ENCODE results near the gene DNAJC10. TPM values are rescaled to one million over a fixed set of nuclear protein-coding genes. Genes with fewer than 3 reads are reported as not detected.
"Not testable (repeated sequence)": the region's sequence is repeated elsewhere in the genome, so short reads cannot be mapped to it uniquely, and the experiment has no call there.

The DNAJC10 gene
- total RNA-seq, 4 donors from 2014 or later, result 39.1 to 46.9 (median 39.5) TPM

GRCh38 chr2:182680837-182681236, 35.2 kb upstream of the DNAJC10 start:
- 65% methylated on average over 1 of the region's 1 CpG for WGBS
- DNase-seq (ENCODE audit: extremely low spot score), result no peak
- H3K4me1 ChIP-seq, result no peaks in the 10 kb centered on the region
- no peaks in the 10 kb centered on the region for H3K27me3 ChIP-seq
- TF ChIP-seq POLR2A (IDR thresholded peaks at IDR 0.05; ENCODE audit: low read depth), result no peak
- no peak for TF ChIP-seq EP300 (IDR thresholded peaks at IDR 0.05)
- no peaks in the 10 kb centered on the region for H3K36me3 ChIP-seq
- H3K27ac ChIP-seq (replicated peaks in 1 of 4), result no peak overlapping the region
- no peak overlapping the region for H3K4me3 ChIP-seq
- H3K9me3 ChIP-seq, result no peaks in the 10 kb centered on the region
- intact Hi-C loops (cut with DNase I), result no loop called here

GRCh38 chr2:182682210-182682609, 33.8 kb upstream of the DNAJC10 start:
- Histone ChIP-seq H3K4me1 (no peaks in the 10 kb centered on the region), H3K27me3 (no peaks in the 10 kb centered on the region), H3K9me3 (peaks cover 0 to 7% (median 2%) of the 10 kb centered on the region in 4 donors), H3K4me3 (no peak overlapping the region), H3K36me3 (no peaks in the 10 kb centered on the region), H3K27ac (replicated peaks in 1 of 4) (no peak overlapping the region)
- no peak for DNase-seq (ENCODE audit: extremely low spot score)
- 42% methylated on average over 1 of the region's 1 CpG for WGBS
- no peak for TF ChIP-seq CTCF (IDR thresholded peaks at IDR 0.05)
- no peak for TF ChIP-seq POLR2AphosphoS5 (IDR thresholded peaks at IDR 0.05)
- no peak for TF ChIP-seq EP300 (IDR thresholded peaks at IDR 0.05)
- TF ChIP-seq POLR2A (IDR thresholded peaks at IDR 0.05; ENCODE audit: low read depth), result no peak
- intact Hi-C loops (cut with DNase I), result no loop called here

- Histone ChIP-seq H3K9me3 (peaks cover 0 to 7% (median 2%) of the 10 kb centered on the region in 4 donors), H3K4me1 (no peaks in the 10 kb centered on the region), H3K27ac (replicated peaks in 1 of 4) (no peak overlapping the region), H3K4me3 (no peak overlapping the region), H3K27me3 (no peaks in the 10 kb centered on the region), H3K36me3 (no peaks in the 10 kb centered on the region)
- WGBS, result 85% methylated on average over 2 of the region's 2 CpGs
- no peak for DNase-seq (ENCODE audit: extremely low spot score)
- no peak for TF ChIP-seq POLR2A (IDR thresholded peaks at IDR 0.05; ENCODE audit: low read depth)
- no peak for TF ChIP-seq EP300 (IDR thresholded peaks at IDR 0.05)
- no peak for TF ChIP-seq CTCF (IDR thresholded peaks at IDR 0.05)
- no peak for TF ChIP-seq POLR2AphosphoS5 (IDR thresholded peaks at IDR 0.05)
- intact Hi-C loops (cut with DNase I), result no loop called here
These were observed 30.5 kb upstream of the DNAJC10 start for GRCh38 chr2:182685559-182685958.

GRCh38 chr2:182686763-182687162, 29.3 kb upstream of the DNAJC10 start:
- 98% methylated on average over 7 of the region's 10 CpGs for WGBS
- H3K4me3 ChIP-seq; H3K9me3 ChIP-seq; H3K4me1 ChIP-seq; H3K27ac ChIP-seq (replicated peaks in 1 of 4); DNase-seq (ENCODE audit: extremely low spot score); H3K27me3 ChIP-seq; intact Hi-C loops (cut with DNase I); H3K36me3 ChIP-seq: not testable (repeated sequence)

- Histone ChIP-seq H3K4me1 (no peaks in the 10 kb centered on the region), H3K27me3 (no peaks in the 10 kb centered on the region), H3K27ac (replicated peaks in 1 of 4) (no peak overlapping the region), H3K4me3 (no peak overlapping the region), H3K9me3 (no peaks in the 10 kb centered on the region), H3K36me3 (no peaks in the 10 kb centered on the region)
- 95% methylated on average over 4 of the region's 4 CpGs for WGBS
- DNase-seq (ENCODE audit: extremely low spot score), result no peak
- TF ChIP-seq POLR2AphosphoS5 (IDR thresholded peaks at IDR 0.05), result no peak
- intact Hi-C loops (cut with DNase I), result no loop called here
These were observed 21.9 kb upstream of the DNAJC10 start for GRCh38 chr2:182694189-182694588.

- DNase-seq (ENCODE audit: extremely low spot score), result no peak
- 94% methylated on average over 2 of the region's 2 CpGs for WGBS
These were observed 20.3 kb upstream of the DNAJC10 start for GRCh38 chr2:182695776-182696175.

More at GRCh38 chr2:182695776-182696175, 20.3 kb upstream of the DNAJC10 start:
- Histone ChIP-seq H3K36me3 (no peaks in the 10 kb centered on the region), H3K27ac (replicated peaks in 1 of 4) (no peak overlapping the region), H3K4me3 (no peak overlapping the region), H3K9me3 (no peaks in the 10 kb centered on the region), H3K27me3 (no peaks in the 10 kb centered on the region), H3K4me1 (no peaks in the 10 kb centered on the region)
- TF ChIP-seq POLR2AphosphoS5 (IDR thresholded peaks at IDR 0.05) (no peak), POLR2A (IDR thresholded peaks at IDR 0.05; ENCODE audit: low read depth) (no peak), CTCF (IDR thresholded peaks at IDR 0.05) (no peak)
- intact Hi-C loops (cut with DNase I), result no loop called here
